Smooth muscle cell (in vitro differentiated cells): ENCODE data around the gene C17orf107. TPM values are rescaled to one million over a fixed set of nuclear protein-coding genes. Genes with fewer than 3 reads are reported as not detected.
A peak's percentile ranks its signal among the peaks of the same experiment; 100 is the strongest.

ENCODE experiments used
- DNase-seq: peaks from one replicate; lab custom pipeline; 2025; ENCODE audit not compliant: unreplicated experiment; lab: John Stamatoyannopoulos, UW
- H2AFZ ChIP-seq: fragments of 200-600 bp; sonication (generic); 2 replicates; pipeline ENCODE4 v1.6.0; 2016; ENCODE audit warnings: antibody characterized with exemption, low read depth, mild to moderate bottlenecking
- H3F3A ChIP-seq: fragments of 200-600 bp; sonication (generic); 2 replicates; pipeline ENCODE4 v1.6.0; 2017; ENCODE audit warnings: antibody characterized with exemption, low read depth
- H3K27ac ChIP-seq: fragments of 200-600 bp; sonication (generic); 2 replicates; pipeline ENCODE4 v1.5.1; 2016; ENCODE audit warnings: low read depth, mild to moderate bottlenecking
- H3K27me3 ChIP-seq: fragments of 200-600 bp; sonication (generic); 2 replicates; pipeline ENCODE4 v1.6.1; 2016; ENCODE audit warnings: low read depth, mild to moderate bottlenecking
- H3K36me3 ChIP-seq: fragments of 200-600 bp; sonication (generic); 2 replicates; pipeline ENCODE4 v1.5.1; 2016; ENCODE audit warnings: low read depth
- H3K4me1 ChIP-seq: fragments of 200-600 bp; sonication (generic); 2 replicates; pipeline ENCODE4 v1.5.1; 2016; ENCODE audit warnings: low read depth
- H3K4me2 ChIP-seq: fragments of 200-600 bp; sonication (generic); 2 replicates; pipeline ENCODE4 v1.6.0; 2016; ENCODE audit warnings: mild to moderate bottlenecking
- H3K4me3 ChIP-seq: fragments of 200-600 bp; sonication (generic); 2 replicates; pipeline ENCODE4 v1.5.1; 2016; ENCODE audit warnings: mild to moderate bottlenecking
- H3K79me2 ChIP-seq: fragments of 200-600 bp; sonication (generic); 2 replicates; pipeline ENCODE4 v1.6.0; 2016; ENCODE audit warnings: low read depth, mild to moderate bottlenecking
- H3K9ac ChIP-seq: fragments of 200-600 bp; sonication (generic); 2 replicates; pipeline ENCODE4 v1.6.0; 2016; ENCODE audit warnings: low read depth
- H3K9me3 ChIP-seq: fragments of 200-600 bp; sonication (generic); replicated peaks from 2 replicates; pipeline ENCODE4 v1.5.1; 2016; ENCODE audit warnings: low read depth
- H4K20me1 ChIP-seq: fragments of 200-600 bp; sonication (generic); 2 replicates; pipeline ENCODE4 v1.6.0; 2016; ENCODE audit warnings: low read depth
- WGBS: methylation state at CpG from one replicate; pipeline ENCODE4 v1.1.7; 2016; ENCODE audit warnings: low lambda C conversion rate; 5-methylcytosine and 5-hydroxymethylcytosine counted together
- polyA plus RNA-seq: library from polyadenylated mRNA; unstranded; fragments of >200 nt; fragmentation: Nextera tagmentation; extraction: Ambion mirVana; gene quantifications from 2 replicates; pipeline ENCODE4 v1.2.1, GENCODE V29; 2016
- total RNA-seq: library from RNA; depleted of rRNA; stranded (reverse); fragments of >200 nt; gene quantifications from 2 replicates; pipeline ENCODE4 v1.2.3, GENCODE V29; 2014
- TF ChIP-seq, protein P1 (sequence below): fragments of 200-600 bp; sonication (generic); IDR thresholded peaks from 2 replicates; pipeline ENCODE4 v1.5.1; 2017; ENCODE audit warnings: borderline replicate concordance, mild to moderate bottlenecking, antibody characterized with exemption; ENCODE audit not compliant: insufficient read depth, poor library complexity, severe bottlenecking

C17orf107 gene
- total and polyA plus RNA-seq, 2 experiments from 2014 or later, result 5.0 to 10.7 TPM

DNA sequence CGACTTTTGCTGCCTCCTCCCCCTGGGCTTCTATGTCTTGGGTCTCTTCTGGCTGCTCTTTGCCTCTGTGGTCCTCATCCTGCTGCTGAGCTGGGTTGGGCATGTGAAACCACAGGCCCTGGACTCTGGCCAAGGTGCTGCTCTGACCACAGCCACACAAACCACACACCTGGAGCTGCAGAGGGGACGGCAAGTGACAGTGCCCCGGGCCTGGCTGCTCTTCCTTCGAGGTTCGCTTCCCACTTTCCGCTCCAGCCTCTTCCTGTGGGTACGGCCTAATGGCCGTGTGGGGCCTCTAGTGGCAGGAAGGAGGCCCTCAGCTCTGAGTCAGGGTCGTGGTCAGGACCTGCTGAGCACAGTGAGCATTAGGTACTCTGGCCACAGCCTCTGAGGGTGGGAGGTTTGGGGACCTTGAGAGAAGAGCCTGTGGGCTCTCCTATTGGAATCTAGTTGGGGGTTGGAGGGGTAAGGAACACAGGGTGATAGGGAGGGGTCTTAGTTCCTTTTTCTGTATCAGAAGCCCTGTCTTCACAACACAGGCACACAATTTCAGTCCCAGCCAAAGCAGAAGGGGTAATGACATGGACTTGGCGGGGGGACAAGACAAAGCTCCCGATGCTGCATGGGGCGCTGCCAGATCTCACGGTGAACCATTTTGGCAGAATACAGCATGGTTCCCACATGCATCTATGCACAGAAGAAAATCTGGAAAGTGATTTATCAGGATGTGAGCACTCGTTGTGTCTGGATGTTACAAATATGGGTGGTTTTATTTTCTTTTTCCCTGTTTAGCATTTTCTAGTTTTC lies 35.0 kb downstream of the C17orf107 start:
- Histone ChIP-seq H3K9ac (no peak overlapping the region), H3K4me2 (peak overlapping the region; percentile 61), H4K20me1 (no peaks in the 10 kb centered on the region), H3K9me3 (no peaks in the 10 kb centered on the region), H3K27ac (no peak overlapping the region), H3K79me2 (peaks cover 11% of the 10 kb centered on the region), H3K4me1 (peaks cover 5% of the 10 kb centered on the region), H3K4me3 (no peak overlapping the region), H3F3A (no peaks in the 10 kb centered on the region), H2AFZ (no peak overlapping the region), H3K27me3 (no peaks in the 10 kb centered on the region), H3K36me3 (no peaks in the 10 kb centered on the region)
- TF ChIP-seq, protein P1, sequence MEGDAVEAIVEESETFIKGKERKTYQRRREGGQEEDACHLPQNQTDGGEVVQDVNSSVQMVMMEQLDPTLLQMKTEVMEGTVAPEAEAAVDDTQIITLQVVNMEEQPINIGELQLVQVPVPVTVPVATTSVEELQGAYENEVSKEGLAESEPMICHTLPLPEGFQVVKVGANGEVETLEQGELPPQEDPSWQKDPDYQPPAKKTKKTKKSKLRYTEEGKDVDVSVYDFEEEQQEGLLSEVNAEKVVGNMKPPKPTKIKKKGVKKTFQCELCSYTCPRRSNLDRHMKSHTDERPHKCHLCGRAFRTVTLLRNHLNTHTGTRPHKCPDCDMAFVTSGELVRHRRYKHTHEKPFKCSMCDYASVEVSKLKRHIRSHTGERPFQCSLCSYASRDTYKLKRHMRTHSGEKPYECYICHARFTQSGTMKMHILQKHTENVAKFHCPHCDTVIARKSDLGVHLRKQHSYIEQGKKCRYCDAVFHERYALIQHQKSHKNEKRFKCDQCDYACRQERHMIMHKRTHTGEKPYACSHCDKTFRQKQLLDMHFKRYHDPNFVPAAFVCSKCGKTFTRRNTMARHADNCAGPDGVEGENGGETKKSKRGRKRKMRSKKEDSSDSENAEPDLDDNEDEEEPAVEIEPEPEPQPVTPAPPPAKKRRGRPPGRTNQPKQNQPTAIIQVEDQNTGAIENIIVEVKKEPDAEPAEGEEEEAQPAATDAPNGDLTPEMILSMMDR, result peak; percentile 11
- WGBS, result 57% methylated on average over 14 of the region's 14 CpGs
- no peak for DNase-seq

DNA sequence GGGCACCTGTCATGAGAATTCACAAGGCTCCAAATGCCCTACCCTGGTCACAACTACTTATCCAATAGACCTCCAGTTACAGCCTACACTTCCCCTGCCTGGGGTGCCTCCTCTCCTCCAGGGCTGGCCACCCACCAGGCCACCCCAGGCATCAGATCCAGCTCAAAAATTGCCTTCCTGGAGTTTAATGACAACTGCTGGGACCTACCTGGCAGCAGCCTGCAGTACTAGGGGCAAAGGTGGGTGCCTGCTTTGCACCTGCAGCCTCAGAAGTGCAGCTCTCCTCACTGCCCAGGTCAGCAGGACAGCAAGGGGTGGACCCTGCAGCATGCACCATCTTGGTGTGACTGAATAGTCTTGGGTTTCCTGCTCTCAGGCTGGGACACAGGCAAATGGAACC lies 36.3 kb downstream of the C17orf107 start:
- Histone ChIP-seq H3K36me3 (no peaks in the 10 kb centered on the region), H3K27me3 (no peaks in the 10 kb centered on the region), H3K4me2 (no peak overlapping the region), H3K9me3 (no peaks in the 10 kb centered on the region), H3K4me3 (no peak overlapping the region), H3K79me2 (peaks cover 11% of the 10 kb centered on the region), H4K20me1 (no peaks in the 10 kb centered on the region), H2AFZ (no peak overlapping the region), H3K9ac (no peak overlapping the region), H3K4me1 (peaks cover 5% of the 10 kb centered on the region), H3F3A (no peaks in the 10 kb centered on the region), H3K27ac (no peak overlapping the region)
- DNase-seq, result no peak
- TF ChIP-seq, protein P1, result no peak

DNA sequence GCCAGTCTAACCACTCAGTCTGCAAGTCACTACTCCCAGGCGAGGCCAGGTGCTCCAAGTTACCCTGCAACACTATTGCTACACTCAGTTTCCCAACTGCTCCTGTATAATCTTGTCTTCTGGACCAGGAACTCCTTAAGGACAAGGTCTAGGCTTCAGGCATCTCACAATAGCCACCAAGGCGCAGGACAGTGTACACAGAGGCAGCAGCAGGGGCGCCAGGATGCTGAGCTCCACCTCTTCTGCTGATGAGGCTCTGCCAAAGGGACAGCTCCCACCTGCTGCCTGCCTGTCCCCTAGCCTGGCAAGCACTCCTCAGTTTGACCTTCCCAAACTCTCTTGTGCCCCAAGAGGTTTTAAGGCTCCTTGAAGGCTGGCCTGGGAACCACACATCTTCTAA lies 37.1 kb downstream of the C17orf107 start:
- Histone ChIP-seq H3F3A (peaks cover under 1% of the 10 kb centered on the region), H3K36me3 (no peaks in the 10 kb centered on the region), H3K27me3 (no peaks in the 10 kb centered on the region), H3K9me3 (no peaks in the 10 kb centered on the region), H3K4me1 (peaks cover 11% of the 10 kb centered on the region), H3K79me2 (peaks cover 18% of the 10 kb centered on the region), H4K20me1 (no peaks in the 10 kb centered on the region), H3K4me3 (no peak overlapping the region), H3K9ac (no peak overlapping the region), H3K4me2 (no peak overlapping the region), H3K27ac (no peak overlapping the region), H2AFZ (no peak overlapping the region)
- DNase-seq, result no peak
- 92% methylated on average over 3 of the region's 3 CpGs for WGBS
- TF ChIP-seq, protein P1, result no peak

DNA sequence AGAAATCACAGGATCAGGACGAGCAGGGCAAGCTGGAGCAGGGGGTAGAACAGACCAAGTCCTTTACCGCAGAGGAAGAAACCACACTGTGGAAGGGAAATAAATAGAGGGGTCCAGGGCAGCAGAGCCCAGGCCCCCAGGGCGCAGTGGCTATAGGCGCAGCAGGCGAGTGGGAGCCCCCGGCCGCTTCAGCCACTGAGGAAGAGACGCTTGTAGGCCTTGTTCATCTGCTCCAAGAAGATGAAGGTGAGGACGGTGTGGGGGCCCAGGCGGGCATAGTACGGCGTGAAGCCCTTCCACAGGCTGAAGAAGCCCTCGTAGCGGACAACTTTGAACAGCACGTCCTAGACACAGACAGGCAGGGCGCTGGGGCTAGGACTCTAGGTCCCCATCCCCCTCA lies 38.2 kb downstream of the C17orf107 start:
- peaks cover 12% of the 10 kb centered on the region for H3K4me1 ChIP-seq
- TF ChIP-seq, protein P1, result no peak
- peaks cover 28% of the 10 kb centered on the region for H3K79me2 ChIP-seq
- H3K27ac ChIP-seq, result no peak overlapping the region
- peaks cover 4% of the 10 kb centered on the region for H4K20me1 ChIP-seq
- H3K27me3 ChIP-seq, result no peaks in the 10 kb centered on the region
- peaks cover 7% of the 10 kb centered on the region for H3F3A ChIP-seq
- H3K4me2 ChIP-seq, result no peak overlapping the region
- H3K36me3 ChIP-seq, result no peaks in the 10 kb centered on the region
- DNase-seq, result no peak
- whole genome bisulfite sequencing, result 90% methylated on average over 15 of the region's 16 CpGs
- no peak overlapping the region for H3K9ac ChIP-seq
- H2AFZ ChIP-seq, result no peak overlapping the region
- H3K9me3 ChIP-seq, result no peaks in the 10 kb centered on the region
- H3K4me3 ChIP-seq, result no peak overlapping the region
